ENCODE results near the gene NUDT12. TPM values are rescaled to one million over a fixed set of nuclear protein-coding genes. Genes with fewer than 3 reads are reported as not detected.

The NUDT12 gene
- total RNA-seq, 1 experiment from 2014 or later: 11.3 TPM

- no peak for TF ChIP-seq CTCF (conservative IDR thresholded peaks at IDR 0.05)
- no CpG with 5 or more reads among the region's 3 CpGs for WGBS (ENCODE audit: extremely low coverage, insufficient read length, low lambda C conversion rate)
- no peak overlapping the region for H3K14ac ChIP-seq (ENCODE audit: insufficient read depth, low read length)
- no peak overlapping the region for H3K23ac ChIP-seq (ENCODE audit: insufficient read length, low read depth, low read length)
- no peak overlapping the region for H2BK12ac ChIP-seq (ENCODE audit: insufficient read length, low read depth, low read length)
- H4K8ac ChIP-seq (replicated peaks; ENCODE audit: insufficient read length, low read depth, low read length): no peak overlapping the region
- H3K27ac Mint-ChIP-seq: no peak overlapping the region
- H4K20me1 ChIP-seq (ENCODE audit: control insufficient read depth, insufficient read depth, insufficient read length): no peaks in the 10 kb centered on the region
- H3K4me2 ChIP-seq (ENCODE audit: insufficient read depth, insufficient read length, low read length): no peak overlapping the region
- no peak overlapping the region for H2AK5ac ChIP-seq (ENCODE audit: insufficient read length, low read length)
- no peak overlapping the region for H2AFZ ChIP-seq (ENCODE audit: low read length)
- H3K4me3 Mint-ChIP-seq: no peak overlapping the region
- no peaks in the 10 kb centered on the region for H3K9me3 Mint-ChIP-seq
- no peak for DNase-seq
- H3K27me3 ChIP-seq (ENCODE audit: insufficient read depth, low read length): no peaks in the 10 kb centered on the region
- no peaks in the 10 kb centered on the region for H3K79me1 ChIP-seq (ENCODE audit: insufficient read depth, low read depth, low read length, poor library complexity, severe bottlenecking)
- H3K9me3 ChIP-seq (ENCODE audit: control insufficient read depth, low read depth, low read length): no peaks in the 10 kb centered on the region
- no peak overlapping the region for H2BK15ac ChIP-seq (ENCODE audit: low read depth, low read length)
- no peak overlapping the region for H3K56ac ChIP-seq (ENCODE audit: insufficient read length, low read depth, low read length)
- H3K4me1 ChIP-seq (ENCODE audit: insufficient read depth, low read length): no peaks in the 10 kb centered on the region
- H4K5ac ChIP-seq (ENCODE audit: insufficient read length, low read depth, low read length): no peak overlapping the region
- no peak overlapping the region for H2BK5ac ChIP-seq (ENCODE audit: insufficient read length, low read length)
- no peak overlapping the region for H4K91ac ChIP-seq (ENCODE audit: insufficient read length, low read depth, low read length)
- H3T11ph ChIP-seq (ENCODE audit: low read length): no peak overlapping the region
- H3K79me2 ChIP-seq (ENCODE audit: insufficient read depth, low read length): no peaks in the 10 kb centered on the region
- no peak overlapping the region for H2BK20ac ChIP-seq (ENCODE audit: low read depth, low read length, poor library complexity, severe bottlenecking)
- no peak overlapping the region for H3K4ac ChIP-seq (ENCODE audit: low read depth, low read length)
- no peak overlapping the region for H3K27ac ChIP-seq (ENCODE audit: insufficient read length, low read depth, low read length)
- no peaks in the 10 kb centered on the region for H3K4me1 Mint-ChIP-seq
- H3K27me3 Mint-ChIP-seq (ENCODE audit: low read depth): no peaks in the 10 kb centered on the region
- H2BK120ac ChIP-seq (ENCODE audit: low read depth, low read length, poor library complexity, severe bottlenecking): no peak overlapping the region
- no peak overlapping the region for H3K9ac ChIP-seq (ENCODE audit: extremely low read depth, insufficient read length, low read length)
- H3K23me2 ChIP-seq (ENCODE audit: insufficient read length, low read depth, low read length, poor library complexity, severe bottlenecking): no peaks in the 10 kb centered on the region
- no peak overlapping the region for H3K18ac ChIP-seq (ENCODE audit: insufficient read length, low read depth, low read length)
- H3K36me3 Mint-ChIP-seq (ENCODE audit: insufficient read depth in 1 of 3, low read depth in 3 of 3): no peaks in the 10 kb centered on the region
These were observed 22.9 kb downstream of the NUDT12 start for GRCh38 chr5:103539376-103540330.

Data from H9 (cell line).